GM21381 (cell line): ENCODE results near the gene NUTM2E.
"Not testable (repeated sequence)": the region's sequence is repeated elsewhere in the genome, so short reads cannot be mapped to it uniquely, and the experiment has no call there.

ENCODE experiments used
- ATAC-seq: cut with Tn5 transposase; IDR thresholded peaks from one replicate; pipeline ENCODE4 v1.9.1; 2021; ENCODE audit warnings: mild to moderate bottlenecking, moderate library complexity; ENCODE audit not compliant: unreplicated experiment

Gene NUTM2E

GRCh38 chr10:79862803-79863202, 36.3 kb downstream of the NUTM2E start:
- not testable (repeated sequence) for ATAC-seq

GRCh38 chr10:79866903-79867551, 40.5 kb downstream of the NUTM2E start:
- ATAC-seq = not testable (repeated sequence)

- not testable (repeated sequence) for ATAC-seq
These were observed 41.5 kb downstream of the NUTM2E start for GRCh38 chr10:79868023-79868422.

- ATAC-seq = not testable (repeated sequence)
These were observed 43.0 kb downstream of the NUTM2E start for GRCh38 chr10:79869439-79870097.

- ATAC-seq = not testable (repeated sequence)
These were observed 45.2 kb downstream of the NUTM2E start for GRCh38 chr10:79871729-79872128.
